SK-N-SH (cell line): Measurements from ENCODE around the gene SLC24A4. TPM values are rescaled to one million over a fixed set of nuclear protein-coding genes. Genes with fewer than 3 reads are reported as not detected.

Source experiments
- CTCF ChIA-PET: fragments of 300-600, 350-600 bp; formaldehyde crosslinking; extraction: SDS; loops from one replicate; lab custom pipeline; 2021; lab: Yijun Ruan, JAX
- POLR2A ChIA-PET: fragments of 350-600 bp; sonication (Branson Sonifier 250); formaldehyde crosslinking; extraction: SDS; loops from one replicate; lab custom pipeline; 2020; ENCODE audit warnings: antibody characterized with exemption, inconsistent platforms; lab: Yijun Ruan, JAX
- DNase-seq: peaks from one replicate; pipeline ENCODE4 v3.0.0; 2012
- H2AFZ ChIP-seq: fragments of 200-600 bp; sonication (generic); 2 replicates; pipeline ENCODE4 v1.8.1; 2016; ENCODE audit warnings: antibody characterized with exemption, mild to moderate bottlenecking, low read depth
- H3F3A ChIP-seq: fragments of 200-600 bp; sonication (generic); replicated peaks from 2 replicates; pipeline ENCODE3; 2016; ENCODE audit warnings: antibody characterized with exemption, mild to moderate bottlenecking; ENCODE audit not compliant: insufficient read depth
- H3K27ac ChIP-seq, 2 experiments: fragments of 200-500 bp in 1 of 2; fragments of 200-600 bp in 1 of 2; sonication (Bioruptor generic) in 1 of 2; sonication (generic), shearing (Covaris generic) in 1 of 2; 2 replicates each; pipeline versions ENCODE4 v1.5.1 to v1.6.1; 2014 to 2016; ENCODE audit warnings: low read depth in 2 of 2, inconsistent platforms in 1 of 2, low read length in 1 of 2, mild to moderate bottlenecking in 1 of 2, mixed read lengths in 1 of 2
- H3K27me3 ChIP-seq: fragments of 200-600 bp; sonication (generic), shearing (Covaris generic); 2 replicates; pipeline ENCODE4 v1.6.1; 2016; ENCODE audit warnings: mixed run types; ENCODE audit not compliant: insufficient read depth
- H3K36me3 ChIP-seq, 2 experiments: fragments of 200-500 bp in 1 of 2; fragments of 200-600 bp in 1 of 2; sonication (Bioruptor generic) in 1 of 2; sonication (generic) in 1 of 2; replicated peaks in 1 of 2; 2 replicates each; pipeline versions ENCODE3 to v1.5.1; 2014 to 2016; ENCODE audit warnings: low read length in 1 of 2, mild to moderate bottlenecking in 1 of 2; ENCODE audit not compliant: insufficient read depth in 2 of 2, control insufficient read depth in 1 of 2
- H3K4me1 ChIP-seq, 2 experiments: fragments of 200-500 bp in 1 of 2; fragments of 200-600 bp in 1 of 2; sonication (Bioruptor generic) in 1 of 2; sonication (generic), shearing (Covaris generic) in 1 of 2; 2 replicates each; pipeline versions ENCODE4 v1.5.1 to v1.6.1; 2014 to 2016; ENCODE audit warnings: low read depth in 1 of 2, low read length in 1 of 2, mixed run types in 1 of 2; ENCODE audit not compliant: insufficient read depth in 2 of 2, control insufficient read depth in 1 of 2
- H3K4me2 ChIP-seq: fragments of 200-600 bp; sonication (generic), shearing (Covaris generic); 2 replicates; pipeline ENCODE4 v1.6.1; 2017; ENCODE audit warnings: mixed run types
- H3K4me3 ChIP-seq, 2 experiments: fragments of 200-500 bp in 1 of 2; fragments of 200-600 bp in 1 of 2; sonication (Bioruptor generic) in 1 of 2; sonication (generic), shearing (Covaris generic) in 1 of 2; 2 replicates each; pipeline versions ENCODE4 v1.5.1 to v1.8.1; 2014 to 2016; ENCODE audit warnings: low read depth in 2 of 2, inconsistent platforms in 1 of 2, low read length in 1 of 2, mild to moderate bottlenecking in 1 of 2, mixed read lengths in 1 of 2, moderate library complexity in 1 of 2
- H3K79me2 ChIP-seq: fragments of 200-600 bp; sonication (generic); 2 replicates; pipeline ENCODE4 v1.8.1; 2017; ENCODE audit warnings: mild to moderate bottlenecking; ENCODE audit not compliant: insufficient read depth
- H3K9ac ChIP-seq: fragments of 200-600 bp; sonication (generic); 2 replicates; pipeline ENCODE4 v1.6.1; 2017; ENCODE audit warnings: mixed run types
- H3K9me2 ChIP-seq: fragments of 200-600 bp; sonication (generic); 2 replicates; pipeline ENCODE4 v1.6.1; 2017; ENCODE audit warnings: mixed run types
- H3K9me3 ChIP-seq: fragments of 200-600 bp; sonication (generic); 2 replicates; pipeline ENCODE4 v1.6.1; 2017; ENCODE audit warnings: mixed run types, mild to moderate bottlenecking, moderate library complexity
- H4K20me1 ChIP-seq: fragments of 200-600 bp; sonication (generic); 2 replicates; pipeline ENCODE4 v1.6.1; 2017; ENCODE audit warnings: mild to moderate bottlenecking, mixed run types; ENCODE audit not compliant: insufficient read depth
- ELF1 ChIP-seq: IDR thresholded peaks from 2 replicates; pipeline ENCODE4 v1.4.0; 2012
- EP300 ChIP-seq, 2 experiments: IDR thresholded peaks; 2 replicates each; pipeline versions ENCODE4 v1.4.0 to v1.6.1; 2012; ENCODE audit warnings: borderline replicate concordance in 1 of 2, low read depth in 1 of 2, low read length in 1 of 2
- FOXJ3 ChIP-seq: sonication (generic); formaldehyde crosslinking; IDR thresholded peaks from 2 replicates; pipeline ENCODE4 v1.5.1; 2020; ENCODE audit warnings: mild to moderate bottlenecking, missing genetic modification reagents
- GATA2 ChIP-seq: sonication (generic); formaldehyde crosslinking; IDR thresholded peaks from 2 replicates; pipeline ENCODE4 v1.5.0; 2020; ENCODE audit warnings: mild to moderate bottlenecking, missing genetic modification reagents
- MAX ChIP-seq: IDR thresholded peaks from 2 replicates; pipeline ENCODE4 v1.4.0; 2012; ENCODE audit warnings: low read depth
- MEF2A ChIP-seq: IDR thresholded peaks from 2 replicates; pipeline ENCODE4 v1.4.0; 2012; ENCODE audit warnings: low read depth, borderline replicate concordance
- NFIC ChIP-seq: IDR thresholded peaks from 2 replicates; pipeline ENCODE4 v1.4.0; 2012; ENCODE audit warnings: borderline replicate concordance
- PBX3 ChIP-seq: IDR thresholded peaks from 2 replicates; pipeline ENCODE4; 2012
- RCOR1 ChIP-seq: fragments of 150-350 bp; IDR thresholded peaks from 2 replicates; pipeline ENCODE4 v1.6.1; 2017; ENCODE audit warnings: antibody characterized with exemption, low read length
- RXRA ChIP-seq: IDR thresholded peaks from 2 replicates; pipeline ENCODE4 v1.4.0; 2012; ENCODE audit warnings: low read depth, mild to moderate bottlenecking, borderline replicate concordance
- SMC3 ChIP-seq: IDR thresholded peaks from 2 replicates; pipeline ENCODE4 v1.6.1; 2012; ENCODE audit warnings: low read depth, low read length, improper control_type of control experiment
- USF1 ChIP-seq: IDR thresholded peaks from 2 replicates; pipeline ENCODE4 v1.4.0; 2012; ENCODE audit warnings: low read depth, borderline replicate concordance
- USF2 ChIP-seq: fragments of 150-350 bp; IDR thresholded peaks from 2 replicates; pipeline ENCODE4 v1.6.1; 2017; ENCODE audit warnings: antibody characterized with exemption, low read length, low read depth, borderline replicate concordance
- YY1 ChIP-seq: IDR thresholded peaks from 2 replicates; pipeline ENCODE4 v1.4.0; 2012; ENCODE audit warnings: low read depth, mild to moderate bottlenecking
- ZBTB33 ChIP-seq: IDR thresholded peaks from 2 replicates; pipeline ENCODE4 v1.4.0; 2012; ENCODE audit warnings: low read depth, borderline replicate concordance
- WGBS: methylation state at CpG from one replicate; pipeline ENCODE4 v1.1.6; 2017; ENCODE audit warnings: low lambda C conversion rate; 5-methylcytosine and 5-hydroxymethylcytosine counted together
- polyA plus RNA-seq, 3 experiments: library from polyadenylated mRNA; depleted of rRNA; stranded (reverse); fragments of >200 nt; gene quantifications; 2 replicates each; pipeline ENCODE4 v1.2.3, GENCODE V29; 2012

SLC24A4 gene
- polyA plus RNA-seq, 1 of the 3 experiments (the other 2 are of a cell fraction), result 0.07 TPM

- Histone ChIP-seq H3K4me3 (no peak overlapping the region), H3K9me2 (no peaks in the 10 kb centered on the region), H3K36me3 (no peaks in the 10 kb centered on the region), H3K4me2 (no peak overlapping the region), H3K27me3 (no peaks in the 10 kb centered on the region), H3K27ac (no peak overlapping the region), H3K9me3 (no peaks in the 10 kb centered on the region), H4K20me1 (no peaks in the 10 kb centered on the region), H2AFZ (no peak overlapping the region; the same call in 1 of the 2 replicates), H3K4me1 (peaks cover 0 to 29% of the 10 kb centered on the region in 2 experiments; a peak in 2 of 4 replicates), H3K79me2 (no peaks in the 10 kb centered on the region), H3F3A (peaks cover 38% of the 10 kb centered on the region), H3K9ac (no peak overlapping the region)
- ChIA-PET CTCF (interaction anchor here (1.0 kb wide), 1 partner anchor 187 kb away, joined by 4 read pairs; no protein-coding TSS in a partner anchor), POLR2A (no interaction called here)
- TF ChIP-seq FOXJ3 (CRISPR knock-in tag) (no peak), GATA2 (CRISPR knock-in tag) (no peak), MAX (no peak), PBX3 (no peak), EP300 (IDR thresholded peaks at IDR 0.05; ENCODE audit: borderline replicate concordance in 1 of 2, low read depth in 1 of 2, low read length in 1 of 2) (no peak), ZBTB33 (no peak), MEF2A (no peak), YY1 (no peak), SMC3 (no peak), USF1 (no peak), ELF1 (no peak), RCOR1 (no peak), RXRA (no peak), USF2 (no peak), NFIC (no peak)
- WGBS, result 62% methylated on average over 5 of the region's 6 CpGs
- DNase-seq, result no peak
These were observed 177.6 kb downstream of the SLC24A4 start for GRCh38 chr14:92500491-92500941.
